Stimulated activated CD4-positive, alpha-beta T cell treated with anti-CD3 and anti-CD28 coated beads, Interleukin-1b, Interleukin-23, amount 100 ng/mL, for 4 hours (primary cell): ENCODE measurements around the gene MPP2.
"Not testable (repeated sequence)": the region's sequence is repeated elsewhere in the genome, so short reads cannot be mapped to it uniquely, and the experiment has no call there.

Experiments used
- DNase-seq, 2 donors: peaks; one replicate each; pipeline ENCODE4 v3.0.0-alpha.2; 2020; ENCODE audit warnings: low read depth in 2 of 2

Gene MPP2

DNA sequence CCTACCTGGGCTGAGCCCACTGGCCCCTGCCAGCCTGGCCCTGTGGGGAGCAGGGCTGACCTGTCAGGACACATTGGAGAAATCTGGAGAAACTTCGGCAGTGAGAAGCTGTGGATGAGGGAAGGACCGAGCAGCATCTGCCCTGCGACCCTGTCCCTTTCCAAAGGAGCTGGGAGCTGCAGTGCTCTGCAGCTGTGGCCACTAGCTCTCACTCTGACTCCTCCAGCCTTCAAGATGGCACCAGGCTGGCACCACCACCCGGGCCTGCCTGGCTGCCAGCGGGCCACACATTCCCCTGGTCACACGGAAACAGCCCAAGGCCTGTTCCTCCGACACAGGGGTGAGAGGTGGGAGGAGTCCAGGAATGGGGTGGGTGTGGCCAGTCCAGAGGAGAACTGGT, 30.3 kb downstream of the MPP2 start:
- no peak for DNase-seq

DNA sequence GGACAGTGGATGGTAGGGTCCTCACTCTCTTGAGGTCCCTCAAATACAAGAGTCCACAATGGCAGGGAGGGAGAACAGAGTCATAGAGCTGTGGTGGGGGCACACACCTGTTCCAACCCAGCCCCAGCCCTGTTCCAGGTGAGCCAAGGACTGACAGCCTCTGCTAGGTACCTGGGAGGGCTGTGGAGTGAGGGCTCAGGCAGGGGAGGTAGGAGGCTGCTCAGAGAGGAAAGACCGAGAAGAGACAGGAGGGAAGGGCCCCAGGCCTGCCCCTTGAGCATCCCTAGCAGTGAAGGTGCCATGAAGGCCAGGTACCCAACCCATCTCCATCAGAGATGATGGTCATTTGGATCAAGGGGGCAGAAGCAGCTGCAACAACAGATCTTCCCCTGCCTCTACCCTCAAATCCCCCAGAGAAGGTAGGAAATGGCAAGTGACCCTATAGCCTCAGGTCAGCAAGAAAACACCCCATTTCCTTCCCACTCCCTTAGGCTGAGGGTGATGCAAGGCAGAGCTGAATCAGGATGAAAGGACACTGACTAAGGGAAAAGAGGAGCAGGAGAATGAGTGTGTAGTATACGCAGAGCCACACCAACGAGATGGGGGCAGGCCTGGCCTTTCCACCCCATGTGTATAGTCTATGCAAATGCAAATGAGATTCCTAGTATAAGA, 31.7 kb downstream of the MPP2 start:
- DNase-seq: no peak

DNA sequence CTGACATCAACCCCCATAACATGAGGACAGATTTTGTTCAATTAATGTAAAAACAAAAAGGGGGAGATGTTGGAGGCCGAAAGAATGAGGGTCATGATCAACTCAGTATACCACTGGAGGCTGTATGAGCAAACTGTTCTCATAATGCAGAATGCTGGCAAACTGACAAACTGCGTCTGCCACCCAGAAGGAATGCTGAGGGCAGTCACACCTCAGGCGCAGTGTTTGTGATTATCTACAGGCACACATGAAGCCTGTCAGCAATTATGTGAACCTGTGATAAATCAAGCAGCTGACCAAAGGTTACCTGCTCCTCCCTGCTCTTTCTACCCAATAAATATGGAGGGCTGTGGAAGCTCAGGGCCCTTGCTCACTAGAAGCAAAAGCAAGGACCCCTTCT, 33.0 kb downstream of the MPP2 start:
- DNase-seq: no peak

DNA sequence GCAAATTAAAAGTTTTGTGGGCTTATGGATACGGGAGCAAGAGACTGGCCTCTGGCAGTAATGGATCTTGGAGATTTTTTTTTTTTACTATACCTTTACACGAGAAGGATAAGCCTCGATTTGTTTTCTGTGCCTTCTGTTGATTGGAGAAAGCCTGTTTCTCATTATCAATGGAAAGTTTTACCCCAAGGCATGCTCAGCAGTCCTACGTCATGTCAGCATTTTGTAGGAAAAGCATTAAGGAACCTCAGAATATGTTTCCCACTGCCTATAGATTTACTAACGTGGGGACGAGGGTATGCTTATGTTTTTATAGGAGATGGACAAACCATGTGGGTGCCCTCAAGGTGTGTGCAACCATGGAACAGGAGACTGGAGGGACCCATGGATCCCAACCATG, 33.5 kb downstream of the MPP2 start:
- DNase-seq: no peak

DNA sequence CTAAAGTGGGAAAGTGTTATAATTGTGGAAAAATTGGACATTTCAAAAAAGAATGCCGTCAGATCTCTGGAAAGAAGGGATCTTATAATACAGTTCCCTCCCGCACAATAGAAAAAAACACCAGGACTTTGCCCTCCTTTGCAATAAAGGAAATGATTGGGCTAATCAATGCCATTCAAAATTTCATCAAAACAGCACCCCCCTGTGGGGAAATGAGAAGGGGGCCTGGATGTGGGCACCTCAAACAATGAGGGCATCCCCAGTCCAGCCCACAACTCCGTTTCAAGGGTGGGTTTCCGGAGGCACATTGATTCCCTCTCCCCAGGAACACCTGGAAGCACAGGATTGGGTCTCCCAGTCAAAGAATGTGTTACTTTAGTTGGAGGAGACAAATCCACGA, 34.2 kb downstream of the MPP2 start:
- DNase-seq: no peak

DNA sequence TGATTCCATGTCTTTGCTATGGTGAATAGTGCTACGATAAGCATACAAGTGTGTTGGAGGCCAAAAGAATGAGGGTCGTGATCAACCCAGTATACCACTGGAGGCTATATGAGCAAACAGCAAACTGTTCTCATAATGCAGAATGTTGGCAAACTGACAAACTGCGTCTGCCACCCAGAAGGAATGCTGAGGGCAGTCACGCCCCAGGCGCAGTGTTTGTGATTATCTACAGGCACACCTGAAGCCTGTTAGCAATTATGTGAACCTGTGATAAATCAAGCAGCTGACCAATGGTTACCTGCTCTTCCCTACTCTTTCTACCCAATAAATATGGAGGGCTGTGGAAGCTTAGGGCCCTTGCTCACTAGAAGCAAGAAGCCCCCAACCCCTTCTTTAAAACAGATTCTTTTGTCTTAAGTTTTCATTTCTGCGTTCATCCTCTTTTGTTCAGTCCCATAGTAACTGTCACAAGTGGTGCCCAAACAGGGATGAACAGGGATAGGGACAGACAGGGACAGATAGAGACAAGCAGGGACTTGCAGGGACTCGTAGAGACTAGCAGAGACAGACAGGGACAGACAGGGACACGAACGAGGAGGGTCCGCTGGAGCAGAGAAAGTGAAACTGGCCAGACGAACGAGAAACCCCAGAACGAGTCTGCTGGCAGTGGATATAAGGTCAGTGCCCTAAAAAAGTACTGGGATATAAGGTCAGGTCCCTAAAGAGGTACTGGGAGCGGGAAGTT, 35.2 kb downstream of the MPP2 start:
- no peak for DNase-seq

DNA sequence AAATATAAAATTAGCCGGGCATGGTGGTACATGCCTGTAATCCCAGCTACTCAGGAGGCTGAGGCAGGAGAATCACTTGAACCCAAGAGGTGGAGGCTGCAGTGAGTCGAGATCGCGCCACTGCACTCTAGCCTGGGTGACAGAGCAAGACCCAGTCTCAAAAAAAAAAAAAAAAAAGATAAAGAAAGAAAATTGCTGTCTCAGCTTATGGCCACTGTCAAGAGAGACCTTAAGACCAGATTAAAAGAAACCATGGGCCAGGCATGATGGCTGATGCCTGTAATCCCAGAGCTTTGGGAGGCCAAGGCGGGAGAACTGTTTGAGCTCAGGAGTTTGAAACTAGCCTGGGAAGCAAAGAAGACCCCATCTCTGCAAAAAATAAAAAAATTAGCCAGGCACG, 38.3 kb downstream of the MPP2 start:
- not testable (repeated sequence) for DNase-seq

DNA sequence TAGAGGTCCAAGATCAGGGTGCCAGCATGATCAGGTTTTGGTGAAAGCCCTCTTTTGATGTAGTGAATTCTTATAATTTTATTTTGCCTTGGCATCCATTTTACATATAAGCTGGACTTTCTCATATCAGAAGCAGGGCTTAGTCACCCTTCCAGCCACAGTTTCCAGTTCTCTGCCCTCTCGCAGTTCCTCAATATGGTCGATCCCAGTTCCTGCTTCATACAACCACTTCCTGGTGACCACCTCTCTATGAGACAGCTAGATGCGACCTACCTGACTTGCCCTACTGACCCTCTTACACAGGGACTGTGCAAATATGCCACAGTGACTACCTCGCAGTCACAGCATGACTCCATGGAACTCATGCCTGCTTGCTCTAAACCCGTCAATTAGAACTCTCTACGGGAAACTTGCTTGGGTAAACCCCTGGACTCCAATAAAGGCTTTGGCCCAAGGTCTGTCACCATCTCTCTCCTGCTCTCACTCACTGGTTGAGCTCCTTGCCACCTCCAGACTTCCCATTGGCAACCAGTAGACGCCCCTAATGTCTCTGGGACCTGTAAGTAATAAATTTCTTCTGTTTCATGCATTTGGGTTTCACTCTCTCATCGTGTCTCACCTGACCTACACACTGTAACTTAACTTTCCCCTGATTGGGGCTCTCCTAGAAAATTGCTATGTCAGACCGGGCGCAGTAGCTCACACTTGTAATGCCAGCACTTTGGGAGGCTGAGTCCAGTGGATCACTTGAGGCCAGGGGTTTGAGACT, 38.9 kb downstream of the MPP2 start:
- DNase-seq: no peak

DNA sequence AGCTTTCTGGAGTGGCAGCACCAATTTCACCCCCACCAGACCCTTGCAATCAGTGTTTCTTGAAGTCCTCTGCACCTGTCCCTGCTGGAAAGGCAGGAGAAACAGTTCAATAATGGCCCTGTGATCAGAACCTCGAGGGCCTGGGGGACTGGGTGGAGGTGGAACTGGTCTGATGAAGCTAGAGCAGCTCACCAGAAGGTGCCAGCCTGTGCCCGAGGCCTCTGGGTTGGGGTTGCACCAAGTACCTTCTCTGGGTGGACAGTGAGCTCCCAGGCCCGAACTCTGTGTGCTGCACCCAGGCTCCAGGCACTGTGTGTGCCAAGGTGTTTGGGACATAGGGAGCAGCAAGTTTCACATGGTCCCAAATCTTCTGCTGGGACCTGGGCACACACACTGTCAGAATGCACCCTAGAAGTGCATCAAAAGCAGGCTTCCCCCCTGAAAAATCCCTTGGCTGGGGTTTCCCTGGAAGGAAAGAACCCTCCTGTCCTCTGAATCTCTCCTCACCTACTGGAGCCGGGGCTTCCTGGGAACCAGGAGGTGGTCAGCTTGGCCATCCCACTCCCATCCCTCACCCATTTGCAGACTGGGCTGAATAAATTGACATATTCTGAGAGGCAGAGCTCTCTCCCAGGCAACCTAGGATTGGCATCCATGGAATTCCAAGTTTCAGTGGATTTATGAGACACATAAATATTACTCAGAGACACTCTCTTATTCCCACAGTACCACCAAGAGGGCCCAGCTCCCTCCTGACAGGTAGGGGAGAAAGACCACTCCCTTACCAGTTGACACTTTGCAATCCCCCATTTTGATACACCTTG, 43.0 kb downstream of the MPP2 start:
- DNase-seq: no peak

DNA sequence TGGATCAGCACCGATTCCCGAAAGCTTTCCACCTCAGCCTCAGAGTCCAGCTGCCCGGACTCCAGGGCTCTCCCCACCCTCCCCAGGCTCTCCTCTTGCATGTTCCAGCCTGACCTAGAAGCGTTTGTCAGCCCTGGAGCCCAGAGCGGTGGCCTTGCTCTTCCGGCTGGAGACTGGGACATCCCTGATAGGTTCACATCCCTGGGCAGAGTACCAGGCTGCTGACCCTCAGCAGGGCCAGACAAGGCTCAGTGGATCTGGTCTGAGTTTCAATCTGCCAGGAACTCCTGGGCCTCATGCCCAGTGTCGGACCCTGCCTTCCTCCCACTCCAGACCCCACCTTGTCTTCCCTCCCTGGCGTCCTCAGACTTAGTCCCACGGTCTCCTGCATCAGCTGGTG, 45.4 kb downstream of the MPP2 start:
- no peak for DNase-seq

DNA sequence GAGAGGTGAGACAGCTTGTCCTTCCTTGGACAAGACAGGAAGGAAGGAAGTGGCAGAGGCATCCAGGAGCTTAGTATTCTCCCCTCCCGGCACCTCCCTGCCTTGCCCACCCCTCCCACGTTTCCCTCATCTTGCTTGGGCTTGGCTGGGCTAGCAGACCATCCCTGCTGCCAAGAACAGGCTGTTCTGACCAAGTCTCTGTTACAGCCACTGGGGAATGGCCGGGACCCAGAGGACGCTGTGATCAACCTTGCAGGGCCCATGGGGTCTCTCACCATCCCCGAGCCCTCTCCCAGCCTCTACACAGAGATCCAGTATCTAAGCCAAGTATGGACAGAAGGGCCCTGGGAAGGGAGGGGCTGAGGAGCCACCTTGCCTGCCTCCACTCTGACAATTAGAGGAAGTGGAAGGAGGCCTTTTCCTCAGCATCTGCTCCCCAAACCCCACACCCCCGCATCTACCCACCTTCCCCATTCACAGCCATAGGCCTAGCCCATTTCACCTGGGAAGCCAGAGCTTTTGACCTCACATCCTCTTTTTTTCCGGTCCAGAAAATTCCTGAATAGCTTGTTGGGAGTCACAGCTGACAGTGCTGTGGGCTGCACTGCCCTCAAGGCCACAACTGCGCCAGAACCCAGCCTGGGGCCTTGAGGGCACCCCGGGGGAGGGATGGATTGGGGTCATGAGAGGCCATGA, 46.3 kb downstream of the MPP2 start:
- DNase-seq: no peak

DNA sequence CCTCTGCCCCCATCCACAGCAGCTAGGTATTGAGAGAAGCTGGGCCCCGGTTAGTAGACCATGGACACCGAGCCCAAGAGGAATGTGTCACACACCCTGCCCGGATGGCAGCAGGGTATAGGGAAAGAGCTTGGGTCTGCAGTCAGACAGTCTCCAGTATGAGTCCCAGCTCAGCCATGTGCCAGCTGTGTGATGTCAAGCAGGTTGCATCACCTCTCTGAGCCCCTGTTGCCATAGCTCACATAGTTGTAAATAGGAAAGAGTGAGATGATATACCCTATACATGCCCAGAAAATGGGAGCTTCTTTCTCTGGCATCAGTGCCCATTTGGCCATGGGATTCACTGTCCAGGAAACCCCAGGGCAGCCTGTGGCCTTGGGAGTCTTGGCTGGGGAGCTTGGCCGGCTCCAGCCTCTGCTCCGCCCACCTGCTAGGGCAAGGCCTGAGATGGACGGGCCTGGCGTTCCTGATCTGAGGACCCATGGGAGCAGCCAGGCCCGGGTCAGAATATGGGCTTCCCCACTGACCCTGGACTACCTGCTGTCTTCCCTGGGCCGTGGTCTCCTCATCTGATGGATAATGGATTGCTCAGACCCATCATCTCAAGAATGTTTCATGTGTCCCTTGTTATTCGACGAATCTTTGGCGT, 47.1 kb downstream of the MPP2 start:
- DNase-seq: no peak

DNA sequence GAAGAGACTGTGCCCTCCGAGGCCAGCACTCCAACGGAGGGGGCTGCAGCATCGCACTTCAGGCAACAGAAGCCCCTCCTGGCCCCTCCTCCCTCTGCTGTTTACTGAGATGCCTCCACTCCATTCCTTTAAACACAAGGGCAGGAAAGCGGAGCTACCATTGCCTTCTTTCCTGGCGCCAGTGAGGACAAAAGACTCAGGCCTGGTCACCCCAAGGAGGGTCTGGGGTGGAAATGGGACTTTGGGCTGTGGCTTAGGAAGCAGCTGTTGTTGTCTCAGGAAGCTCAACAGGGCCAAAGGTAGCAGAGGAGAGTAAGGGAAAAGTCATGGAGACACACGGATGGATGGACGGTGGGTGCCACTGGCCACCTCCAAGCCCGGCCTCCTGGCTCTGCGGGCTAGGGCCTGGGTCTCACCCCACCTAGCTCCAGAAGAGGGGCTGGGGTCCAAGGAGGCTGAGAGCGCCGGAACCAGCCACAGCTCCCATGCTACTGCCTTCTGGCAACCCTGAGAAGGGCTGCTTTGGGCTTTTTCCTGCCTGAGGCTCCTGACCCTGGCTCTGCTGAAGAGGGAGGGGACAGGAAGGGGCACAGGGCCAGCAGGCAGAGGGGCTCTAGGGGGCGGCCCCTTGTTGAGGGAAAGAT, 49.3 kb downstream of the MPP2 start:
- no peak for DNase-seq

DNA sequence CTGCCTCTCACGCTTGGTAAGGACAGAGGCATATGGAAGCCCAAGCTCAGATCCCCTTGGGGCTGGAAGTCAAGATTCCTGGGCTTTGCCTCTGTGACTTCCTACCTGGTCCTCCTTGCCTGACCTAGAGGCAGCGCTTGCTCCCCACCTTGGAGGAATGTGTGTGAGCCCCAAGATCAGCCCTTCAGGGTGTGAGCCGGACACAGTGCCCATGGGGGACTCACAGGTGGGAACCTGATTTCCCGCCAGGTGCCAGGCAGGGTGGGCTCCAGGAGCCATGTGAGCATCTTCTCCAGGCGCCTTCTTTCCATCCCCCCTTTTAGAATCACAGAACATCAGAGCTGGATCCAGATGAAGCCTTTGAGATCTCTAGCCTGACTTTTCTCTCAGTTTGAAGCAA, 50.2 kb downstream of the MPP2 start:
- DNase-seq: no peak

DNA sequence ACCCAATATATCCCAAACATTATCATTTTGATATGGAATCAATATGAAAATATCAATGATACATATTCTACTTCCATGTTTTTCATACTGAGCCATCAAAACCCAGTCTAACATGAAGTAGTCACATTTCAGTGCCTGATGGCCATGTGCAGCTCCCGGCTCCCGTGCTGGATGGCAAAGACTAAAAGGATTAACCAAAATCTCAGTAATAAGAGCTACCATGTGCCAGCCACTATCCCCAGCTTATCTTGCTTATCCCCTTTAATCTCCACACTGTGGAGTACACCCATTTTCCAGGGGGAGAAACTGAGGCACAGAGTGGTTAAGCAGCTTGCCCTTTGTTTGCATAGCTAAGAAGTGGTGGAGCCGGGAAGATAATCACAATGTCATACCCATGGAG, 51.2 kb downstream of the MPP2 start:
- DNase-seq: no peak

DNA sequence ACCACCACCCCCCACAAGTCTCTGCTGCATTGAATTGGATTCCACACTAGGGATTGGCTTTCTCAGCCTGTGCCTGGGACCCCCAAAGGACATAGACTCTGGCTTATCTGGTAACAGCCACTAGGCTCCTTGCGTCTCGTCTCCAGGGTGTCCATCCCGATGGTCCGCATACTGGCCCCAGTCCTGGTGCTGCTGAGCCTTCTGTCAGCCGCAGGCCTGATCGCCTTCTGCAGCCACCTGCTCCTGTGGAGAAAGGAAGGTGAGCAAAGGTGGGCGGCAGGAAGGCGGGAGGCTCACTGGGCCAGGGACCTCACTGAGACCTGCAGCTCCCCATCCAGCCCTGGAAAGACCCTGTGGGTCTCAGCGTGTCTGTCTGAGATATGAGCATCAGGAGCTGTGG, 52.3 kb downstream of the MPP2 start:
- no peak for DNase-seq

DNA sequence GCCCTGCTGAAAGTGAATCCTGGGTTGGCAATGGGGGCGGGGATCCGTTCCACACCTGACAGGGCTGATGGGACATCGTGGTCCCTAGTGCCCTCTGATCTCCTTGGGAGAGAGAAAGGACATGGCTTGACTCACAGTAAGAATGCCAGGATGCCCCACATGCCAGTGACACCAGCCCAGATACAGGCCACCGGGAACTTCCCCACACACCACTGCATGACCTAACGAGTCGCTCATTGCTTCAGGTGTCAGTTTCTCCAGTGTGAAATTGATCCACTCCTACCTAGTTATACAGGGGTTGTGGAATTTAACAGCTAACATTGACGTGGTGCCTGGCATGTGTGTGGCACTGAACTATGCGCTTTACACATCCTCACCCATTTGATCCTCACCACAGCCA, 52.8 kb downstream of the MPP2 start:
- no peak for DNase-seq

DNA sequence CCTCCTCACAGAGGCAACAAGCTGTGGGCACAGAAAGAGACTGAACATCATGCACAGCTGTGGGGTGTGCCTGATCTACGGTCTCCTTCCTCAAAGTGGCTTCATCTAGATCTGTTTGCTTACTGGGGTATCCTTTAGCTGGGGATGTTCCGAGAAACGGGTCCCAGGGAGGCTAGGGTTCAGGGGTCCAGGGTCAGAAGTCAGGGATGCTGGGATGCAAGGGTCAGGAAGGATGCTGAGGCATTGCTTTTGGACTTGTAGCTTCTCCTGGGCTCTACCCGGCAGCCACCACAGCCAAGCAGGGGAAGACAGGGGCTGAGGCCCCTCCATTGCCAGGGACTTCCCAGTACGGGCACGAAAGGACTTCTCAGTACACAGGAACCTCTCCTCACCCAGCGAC, 53.8 kb downstream of the MPP2 start:
- no peak for DNase-seq

DNA sequence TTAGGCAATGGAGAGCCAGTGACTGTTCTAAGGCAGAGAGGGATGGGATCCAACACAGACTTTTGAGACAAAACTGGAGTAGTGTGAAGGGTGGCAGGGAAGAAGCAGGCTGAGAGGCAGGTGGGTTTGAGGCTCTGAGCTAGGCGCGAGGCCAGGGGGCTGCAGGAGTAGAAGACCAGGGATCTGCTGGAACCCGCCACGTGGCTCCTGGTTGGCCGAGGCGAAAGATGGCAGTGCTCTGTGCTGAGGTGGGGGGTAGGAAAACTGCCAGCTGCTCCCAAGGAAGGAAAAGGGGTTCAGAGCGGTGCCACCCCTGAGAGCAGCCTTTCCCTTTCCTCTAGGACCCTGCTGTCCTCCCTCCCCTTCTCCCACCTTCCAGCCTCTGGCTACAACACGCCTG, 54.8 kb downstream of the MPP2 start:
- no peak for DNase-seq

DNA sequence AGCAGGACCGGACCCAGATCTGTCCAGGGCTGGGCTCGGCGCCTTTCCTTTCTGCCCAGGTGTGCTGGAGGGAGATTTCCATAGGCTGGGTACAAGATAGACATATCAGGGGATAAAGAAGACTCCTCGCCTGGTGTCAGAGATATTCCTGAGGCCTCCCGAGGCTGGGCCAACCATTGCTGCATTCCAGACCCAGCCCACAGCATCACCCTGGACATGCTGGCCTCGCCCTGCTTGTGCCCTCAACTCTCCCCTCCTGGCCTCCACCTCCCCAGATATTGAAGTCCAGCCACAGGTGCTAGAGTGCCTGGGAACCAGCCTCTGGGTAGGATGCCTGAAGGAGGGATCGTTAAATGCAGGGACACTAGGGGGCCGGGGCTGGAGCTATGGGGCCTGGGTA, 58.2 kb downstream of the MPP2 start:
- no peak for DNase-seq

DNA sequence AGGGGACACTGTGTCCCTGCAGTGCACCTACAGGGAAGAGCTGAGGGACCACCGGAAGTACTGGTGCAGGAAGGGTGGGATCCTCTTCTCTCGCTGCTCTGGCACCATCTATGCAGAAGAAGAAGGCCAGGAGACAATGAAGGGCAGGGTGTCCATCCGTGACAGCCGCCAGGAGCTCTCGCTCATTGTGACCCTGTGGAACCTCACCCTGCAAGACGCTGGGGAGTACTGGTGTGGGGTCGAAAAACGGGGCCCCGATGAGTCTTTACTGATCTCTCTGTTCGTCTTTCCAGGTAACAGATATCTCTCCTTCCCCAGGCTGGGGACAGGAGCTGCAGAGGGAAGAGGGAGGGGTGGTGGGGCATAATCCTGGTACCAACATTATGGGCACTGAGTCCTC, 58.7 kb downstream of the MPP2 start:
- DNase-seq: no peak
